CD4-positive, alpha-beta T cell treated with Interleukin-17A for 4 hours (primary cell): ENCODE results near the gene CNEP1R1.
A peak's percentile ranks its signal among the peaks of the same experiment; 100 is the strongest.

Experiments
- DNase-seq: peaks from one replicate; pipeline ENCODE4 v3.0.0-alpha.2; 2020; ENCODE audit warnings: mixed read lengths

Gene CNEP1R1

DNA sequence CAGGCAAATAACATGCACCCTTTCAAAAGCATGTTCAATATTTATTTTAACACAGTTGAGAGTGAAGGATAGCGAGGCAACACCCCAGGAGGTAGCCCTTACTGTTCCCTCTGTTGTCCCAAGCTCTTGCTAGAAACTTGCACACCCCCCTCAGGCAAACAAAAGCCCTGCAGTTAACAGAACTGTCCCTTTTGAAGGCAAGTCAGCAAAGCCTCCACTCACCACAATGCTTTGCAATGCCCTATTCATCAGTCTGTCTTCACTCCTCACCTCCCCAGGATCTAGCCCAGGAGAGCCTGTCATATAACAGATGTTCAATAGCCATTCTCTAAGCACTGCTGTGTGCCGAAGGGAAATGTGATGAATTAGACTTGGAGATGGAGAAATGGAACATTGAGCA, 3.5 kb upstream of the CNEP1R1 start:
- DNase-seq, result no peak

DNA sequence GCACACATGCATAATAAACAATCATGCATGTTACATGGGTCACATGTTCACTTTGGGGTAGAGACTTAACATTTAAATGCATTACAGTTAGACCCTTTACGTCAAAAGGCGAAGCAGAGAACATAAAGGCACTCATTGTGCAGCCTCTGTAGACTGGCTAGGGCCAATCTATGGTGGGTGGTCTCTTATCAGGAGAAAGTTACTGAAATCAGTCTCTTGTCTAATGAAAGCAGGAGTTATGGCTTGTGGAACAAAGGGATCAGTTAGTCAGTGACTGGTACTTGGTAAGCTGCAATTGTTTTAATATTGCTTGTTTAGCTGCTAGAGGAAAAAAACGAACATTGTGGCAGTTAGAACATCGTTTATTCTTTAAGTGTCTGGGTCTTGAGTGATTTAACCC, 1.4 kb upstream of the CNEP1R1 start:
- DNase-seq, result no peak

- peak; percentile 4 for DNase-seq
Measured at GRCh38 chr16:50024207-50024606, 818 bp upstream of the CNEP1R1 start.

DNA sequence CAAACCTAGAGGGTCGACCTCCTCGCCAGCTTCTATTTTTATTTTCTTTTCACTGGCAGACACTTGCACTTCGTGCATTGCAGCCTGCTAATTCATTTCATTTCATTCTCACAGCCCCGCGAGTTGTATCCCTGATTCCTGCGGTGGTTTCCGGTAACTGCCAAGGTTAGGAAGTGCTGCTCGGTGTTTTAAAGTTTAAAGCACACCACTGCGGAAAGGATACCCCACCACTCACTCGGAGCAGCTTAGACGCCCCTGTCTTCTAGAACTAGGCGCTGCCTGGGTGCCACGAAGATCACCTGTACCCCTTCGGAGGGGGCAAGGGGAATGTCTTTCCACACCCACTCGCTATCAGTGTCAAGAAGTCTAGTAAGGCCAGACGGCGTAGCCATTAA, 509 bp downstream of the CNEP1R1 start:
- peak; percentile 30 for DNase-seq

GRCh38 chr16:50027829-50028228, 2.8 kb downstream of the CNEP1R1 start:
- no peak for DNase-seq

DNA sequence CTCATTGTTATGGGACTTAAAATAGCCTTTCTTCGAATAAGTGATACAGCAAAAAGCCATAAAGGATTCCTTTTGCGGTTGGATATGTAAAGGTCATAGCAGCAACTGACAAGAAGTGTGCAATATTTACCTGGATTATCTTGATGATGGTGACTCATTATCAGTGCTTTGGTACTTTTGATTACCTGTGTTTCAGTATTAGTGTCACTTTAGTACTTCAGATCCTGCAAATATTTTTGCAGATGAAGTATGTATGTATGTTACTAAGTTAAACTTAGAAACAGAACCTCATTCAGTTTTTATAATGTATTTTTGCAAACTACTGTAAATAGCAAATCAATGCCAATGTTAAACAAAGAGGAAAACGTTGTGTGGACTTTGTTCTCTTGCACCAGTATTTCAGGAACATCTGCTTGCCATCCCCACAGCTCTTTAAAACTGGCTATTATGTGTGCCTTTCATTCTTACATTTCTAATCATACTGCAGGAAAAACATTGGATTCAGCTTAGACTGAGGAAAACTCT, 10.5 kb downstream of the CNEP1R1 start:
- no peak for DNase-seq

GRCh38 chr16:50036426-50036825, 11.4 kb downstream of the CNEP1R1 start:
- no peak for DNase-seq

DNA sequence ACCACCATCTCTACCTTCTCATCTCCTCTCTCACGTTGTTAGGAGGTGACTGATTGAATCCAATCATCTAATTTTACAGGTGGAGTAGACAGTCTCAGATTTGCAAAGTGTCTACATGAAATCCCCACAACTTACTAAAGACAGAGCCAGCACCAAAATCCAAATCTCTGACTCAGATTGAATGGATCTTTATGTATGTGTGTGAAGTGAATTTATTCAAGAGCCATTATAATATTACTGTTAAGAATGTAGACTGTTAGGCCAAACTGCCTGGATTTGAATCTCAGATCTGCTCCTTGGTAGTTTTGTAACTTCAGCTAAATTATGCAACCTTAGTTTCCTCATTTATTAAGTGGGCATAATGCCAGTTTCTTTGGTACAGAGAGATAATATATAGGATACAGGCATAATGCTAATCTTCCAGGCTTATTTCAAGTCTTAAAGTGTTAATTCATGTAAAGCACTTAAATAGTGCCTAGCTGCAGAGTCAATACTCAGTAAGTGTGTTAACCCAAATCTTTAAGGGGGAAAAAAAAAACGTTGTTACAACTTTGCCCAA, 12.7 kb downstream of the CNEP1R1 start:
- DNase-seq, result no peak

- DNase-seq, result no peak
Measured at GRCh38 chr16:50038286-50038685, 13.3 kb downstream of the CNEP1R1 start.

DNA sequence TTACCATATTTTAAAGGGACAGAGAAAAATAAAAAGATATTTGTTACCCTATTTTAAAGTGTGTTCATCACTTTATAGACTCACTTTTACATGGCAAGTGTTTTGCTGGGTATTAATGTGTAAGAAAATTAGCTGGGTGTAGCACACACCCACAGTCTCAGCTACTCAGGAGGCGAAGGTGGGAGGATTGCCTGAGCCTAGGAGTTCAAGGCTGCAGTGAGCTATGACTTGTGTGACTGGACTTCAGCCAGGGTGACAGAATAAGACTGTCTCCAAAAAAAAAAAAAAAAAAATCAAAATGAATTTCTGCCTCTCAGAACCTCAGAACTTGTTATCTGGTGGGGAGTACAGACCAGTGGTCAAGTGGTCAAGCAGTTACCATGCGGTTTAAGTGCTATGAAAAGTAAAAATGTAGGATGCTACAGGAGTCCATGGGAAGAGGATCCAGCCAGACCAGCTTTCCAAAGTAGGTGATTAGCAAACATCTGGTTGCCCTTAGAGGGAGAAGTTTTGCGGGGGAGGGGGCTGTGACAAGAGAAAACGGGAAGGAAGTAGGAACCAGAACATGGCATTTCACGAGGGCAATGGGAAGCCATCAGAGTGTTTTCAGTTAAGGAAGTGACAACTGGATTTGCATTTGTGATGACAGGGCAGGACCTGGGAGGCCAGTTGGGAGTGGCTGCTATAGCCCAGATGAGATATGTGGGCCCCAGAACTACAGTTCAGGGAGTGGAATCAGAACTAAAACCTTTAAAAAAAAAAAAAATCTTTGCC, 13.9 kb downstream of the CNEP1R1 start:
- no peak for DNase-seq

GRCh38 chr16:50040018-50040417, 15.0 kb downstream of the CNEP1R1 start:
- DNase-seq, result no peak

GRCh38 chr16:50040710-50041109, 15.7 kb downstream of the CNEP1R1 start:
- no peak for DNase-seq

DNA sequence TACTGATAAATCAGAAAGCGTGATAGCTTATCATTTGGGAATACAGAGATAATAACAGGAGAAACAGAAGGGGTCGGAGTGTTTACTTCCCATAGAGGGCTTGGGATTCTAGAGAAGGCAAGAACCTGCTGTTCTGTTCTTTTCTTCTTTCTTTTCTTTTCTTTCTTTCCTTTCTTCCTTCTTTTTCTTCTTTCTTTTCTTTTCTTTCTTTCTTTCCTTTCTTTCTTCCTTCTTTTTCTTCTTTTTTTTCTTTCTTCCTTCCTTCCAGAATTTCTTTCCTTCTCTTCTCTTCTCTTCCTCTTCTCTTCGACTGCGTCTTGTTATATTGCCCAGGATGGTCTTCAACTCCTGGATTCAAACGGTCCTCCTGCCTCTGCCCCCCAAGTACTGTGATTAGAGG, 18.3 kb downstream of the CNEP1R1 start:
- DNase-seq, result no peak

GRCh38 chr16:50045412-50045811, 20.4 kb downstream of the CNEP1R1 start:
- no peak for DNase-seq

DNA sequence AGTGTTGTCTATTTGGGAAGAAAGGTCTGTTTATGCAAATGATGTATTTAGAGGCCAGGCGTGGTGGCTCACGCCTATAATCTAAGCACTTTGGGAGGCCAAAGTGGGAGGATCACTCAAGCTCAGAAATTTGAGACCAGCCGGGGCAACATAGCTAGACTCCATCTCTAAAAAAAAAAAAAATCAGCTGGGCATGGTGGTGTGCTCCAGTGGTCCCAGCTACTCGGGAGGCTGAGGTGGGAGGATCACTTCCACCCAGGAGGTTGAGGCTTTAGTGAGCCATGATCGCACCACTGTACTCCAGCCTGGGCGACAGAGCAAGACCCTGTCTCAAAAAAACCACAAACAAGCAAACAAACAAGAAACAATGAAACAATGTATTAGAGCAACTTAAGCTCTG, 21.8 kb downstream of the CNEP1R1 start:
- no peak for DNase-seq

DNA sequence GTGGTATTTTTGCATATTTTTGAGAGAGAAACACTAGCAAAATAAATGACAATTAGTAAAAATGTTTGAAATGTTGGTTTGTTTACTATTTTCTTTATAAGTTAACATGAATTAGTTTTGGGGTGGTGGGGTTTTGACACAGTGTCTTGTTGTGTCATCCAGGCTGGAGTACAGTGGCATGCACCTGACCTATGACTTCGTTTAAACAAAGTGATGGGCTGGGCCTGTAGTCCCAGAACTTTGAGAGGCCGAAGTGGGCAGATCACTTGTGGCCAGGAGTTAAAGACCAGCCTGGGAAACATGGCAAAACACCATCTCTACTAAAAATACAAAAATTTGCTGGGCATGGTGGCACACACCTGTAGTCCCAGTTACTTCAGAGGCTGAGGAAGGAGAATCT, 22.8 kb downstream of the CNEP1R1 start:
- DNase-seq, result no peak

GRCh38 chr16:50050802-50051201, 25.8 kb downstream of the CNEP1R1 start:
- no peak for DNase-seq

DNA sequence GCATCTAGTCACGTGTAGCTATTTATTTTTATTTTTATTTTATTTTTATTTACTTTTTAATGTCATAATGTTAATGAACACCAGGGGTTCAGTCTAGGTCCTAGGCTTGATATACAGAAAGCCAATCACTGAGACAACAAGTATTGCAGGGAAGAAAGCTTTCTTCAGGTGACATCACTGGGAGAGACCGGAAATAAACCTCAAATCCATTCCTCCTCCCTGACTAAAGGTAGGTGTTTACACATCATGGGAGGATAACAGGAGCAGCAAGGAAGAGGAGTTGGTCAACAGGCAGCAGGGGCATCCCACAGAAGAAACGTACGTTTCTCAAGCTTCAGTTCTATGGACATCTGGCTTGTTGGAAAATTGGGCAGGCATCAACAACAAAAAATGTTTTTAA, 31.2 kb downstream of the CNEP1R1 start:
- DNase-seq, result no peak

DNA sequence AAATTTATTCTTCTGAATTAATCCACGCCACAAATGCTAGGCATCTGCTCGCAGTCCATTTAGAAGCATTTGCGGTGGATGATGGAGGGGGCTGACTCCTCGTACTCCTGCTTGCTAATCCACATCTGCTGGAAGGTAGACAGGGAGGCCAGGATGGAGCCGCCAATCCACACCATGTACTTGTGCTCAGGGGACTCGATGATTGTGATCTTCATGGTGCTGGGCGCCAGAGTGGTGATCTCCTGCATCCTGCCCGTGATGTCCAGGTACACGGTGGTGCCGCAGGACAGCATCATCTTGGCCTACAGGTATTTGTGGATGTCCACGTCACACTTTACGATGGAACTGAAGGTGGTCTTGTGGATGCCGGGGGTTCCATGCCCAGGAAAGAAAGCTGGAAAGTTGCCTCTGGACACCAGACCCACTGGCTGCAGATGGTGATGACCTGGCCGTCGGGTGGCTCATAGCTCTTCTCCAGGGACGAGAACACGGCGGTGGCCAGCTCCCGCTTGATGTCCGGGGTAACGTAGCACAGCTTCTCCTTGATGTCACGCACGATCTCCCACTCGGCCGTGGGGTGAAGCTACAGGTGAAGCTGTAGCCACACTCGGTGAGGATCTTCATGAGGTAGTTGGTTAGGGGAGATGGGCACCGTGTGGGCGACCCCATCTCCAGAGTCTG, 33.2 kb downstream of the CNEP1R1 start:
- no peak for DNase-seq

DNA sequence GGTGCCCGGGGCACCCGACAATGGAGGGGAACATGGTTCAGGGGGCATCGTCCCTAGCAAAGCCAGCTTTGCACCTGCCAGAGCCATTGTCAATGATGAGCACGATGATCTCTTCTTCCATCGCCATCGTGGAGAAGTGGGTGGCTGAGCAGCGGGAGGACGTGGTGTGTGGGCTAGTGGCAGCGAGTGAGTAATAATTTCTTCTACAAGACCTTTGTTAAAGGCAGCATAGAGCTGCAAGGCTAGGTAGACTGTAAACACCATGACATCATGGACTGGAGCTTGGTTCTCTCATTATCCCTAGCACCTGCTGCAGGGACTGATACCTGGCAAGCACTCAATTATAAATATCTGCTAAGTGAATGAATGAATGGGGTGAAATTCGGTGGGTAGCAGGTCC, 34.1 kb downstream of the CNEP1R1 start:
- DNase-seq, result no peak

DNA sequence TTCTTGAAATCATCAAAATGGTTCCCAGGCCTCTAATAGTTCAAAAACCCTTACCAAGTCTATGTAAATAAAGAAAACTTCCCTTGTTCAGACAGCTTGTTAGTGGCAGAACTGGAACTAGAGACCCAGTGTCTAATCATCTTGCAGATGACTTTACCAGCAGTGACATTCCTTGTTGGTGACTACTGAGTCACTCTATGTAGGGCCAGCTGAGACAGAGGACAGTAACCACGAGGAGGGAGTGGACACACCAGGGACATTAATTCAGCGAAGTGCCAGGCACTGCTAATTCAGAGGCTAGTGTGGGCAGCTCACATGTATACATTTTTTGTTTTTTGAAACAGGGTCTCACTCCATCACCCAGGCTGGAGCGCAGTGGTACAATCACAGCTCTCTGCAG, 34.6 kb downstream of the CNEP1R1 start:
- DNase-seq, result no peak

DNA sequence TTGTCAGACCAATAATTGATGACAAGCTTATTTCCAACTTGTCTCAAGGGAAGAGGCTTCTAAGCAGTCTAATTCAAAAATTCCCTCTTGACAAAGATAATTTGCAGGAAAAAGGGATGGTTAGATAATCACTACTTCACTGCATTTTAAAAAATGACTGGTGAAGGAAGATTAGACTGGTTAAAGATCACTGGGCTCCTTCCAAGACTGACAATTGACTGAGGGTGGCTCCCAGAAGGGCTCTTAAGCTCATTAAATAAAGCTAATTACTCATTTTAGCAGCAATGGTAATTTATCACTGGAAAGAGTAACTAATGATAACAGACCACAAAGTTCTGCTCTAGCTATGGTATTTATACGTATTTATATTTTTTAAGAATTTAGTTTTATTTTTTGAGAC, 36.3 kb downstream of the CNEP1R1 start:
- no peak for DNase-seq

DNA sequence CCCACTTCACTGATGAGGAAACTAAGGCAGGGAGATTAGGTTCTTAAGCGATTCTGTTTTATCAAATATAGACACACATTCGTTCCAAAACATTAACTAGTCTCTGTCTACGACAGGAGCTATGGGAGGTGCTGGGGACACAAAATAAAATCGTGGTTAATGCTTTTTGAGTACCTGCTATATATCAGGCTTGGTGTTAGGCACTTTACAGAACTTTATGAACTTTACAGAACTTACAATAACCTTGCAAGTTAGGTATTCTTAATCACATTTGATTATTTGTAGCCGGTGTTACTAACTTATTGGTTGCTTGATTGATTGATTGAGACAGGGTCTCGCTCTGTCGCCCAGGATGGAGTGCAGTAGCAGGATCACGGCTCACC, 40.2 kb downstream of the CNEP1R1 start:
- DNase-seq, result no peak
